Measurements from ENCODE around the gene FOXA1.

- TF ChIP-seq POLR2AphosphoS5 (IDR thresholded peaks at IDR 0.05; ENCODE audit: low read depth, low read length): no peak
- no peak for TF ChIP-seq TAF1 (IDR thresholded peaks at IDR 0.05; ENCODE audit: low read depth, low read length)
- no peak for TF ChIP-seq POLR2A (IDR thresholded peaks at IDR 0.05; ENCODE audit: low read depth, low read length)
- TF ChIP-seq SPI1 (IDR thresholded peaks at IDR 0.05; ENCODE audit: low read depth, low read length): no peak
- no peak for TF ChIP-seq PAX5 (IDR thresholded peaks at IDR 0.05; ENCODE audit: insufficient read depth, low read length, severe bottlenecking)
- TF ChIP-seq POU2F2 (IDR thresholded peaks at IDR 0.05; ENCODE audit: low read depth, low read length): no peak
These were observed 2.5 kb upstream of the FOXA1 start for GRCh38 chr14:37597538-37597913.

Measured in GM12891 (cell line).